Dermis microvascular lymphatic vessel endothelial cell (primary cell): ENCODE results near the gene ARHGAP18. TPM values are rescaled to one million over a fixed set of nuclear protein-coding genes. Genes with fewer than 3 reads are reported as not detected.

Source experiments
- DNase-seq, 2 donors: peaks; one replicate each; pipeline versions ENCODE4 v3.0.0 to v3.0.0-alpha.2; 2010; ENCODE audit warnings: low read depth in 2 of 2
- total RNA-seq: library from RNA; depleted of rRNA; stranded (reverse); fragments of >200 nt; gene quantifications from 2 replicates; pipeline ENCODE4 v1.2.1, GENCODE V29; 2014

The ARHGAP18 gene
- total RNA-seq, 1 donor from 2014 or later: 67.1 TPM

- DNase-seq: no peak
Measured at GRCh38 chr6:129615496-129615895, 94.5 kb downstream of the ARHGAP18 start.

GRCh38 chr6:129615020-129615419 is 95.0 kb downstream of the ARHGAP18 start:
- no peak for DNase-seq

GRCh38 chr6:129614464-129614863 is 95.5 kb downstream of the ARHGAP18 start:
- no peak for DNase-seq

- no peak for DNase-seq
Measured at GRCh38 chr6:129612440-129612839, 97.5 kb downstream of the ARHGAP18 start.

GRCh38 chr6:129609635-129610034 is 100.3 kb downstream of the ARHGAP18 start:
- no peak for DNase-seq

GRCh38 chr6:129608886-129609537 is 101.0 kb downstream of the ARHGAP18 start:
- no peak for DNase-seq

GRCh38 chr6:129607581-129608186 is 102.3 kb downstream of the ARHGAP18 start:
- no peak for DNase-seq

- no peak for DNase-seq
Measured at GRCh38 chr6:129606664-129607063, 103.3 kb downstream of the ARHGAP18 start.

GRCh38 chr6:129605967-129606366 is 104.0 kb downstream of the ARHGAP18 start:
- DNase-seq: no peak

GRCh38 chr6:129605095-129605494 is 104.9 kb downstream of the ARHGAP18 start:
- no peak for DNase-seq

- no peak for DNase-seq
Measured at GRCh38 chr6:129604321-129604720, 105.7 kb downstream of the ARHGAP18 start.

GRCh38 chr6:129603741-129604140 is 106.2 kb downstream of the ARHGAP18 start:
- DNase-seq: no peak

GRCh38 chr6:129601323-129601722 is 108.7 kb downstream of the ARHGAP18 start:
- no peak for DNase-seq

- no peak for DNase-seq
Measured at GRCh38 chr6:129599467-129599866, 110.5 kb downstream of the ARHGAP18 start.

GRCh38 chr6:129598244-129599187 is 111.5 kb downstream of the ARHGAP18 start:
- DNase-seq: peak; percentile 83 to 85

GRCh38 chr6:129597023-129597713 is 112.8 kb downstream of the ARHGAP18 start:
- no peak for DNase-seq

- DNase-seq: no peak
Measured at GRCh38 chr6:129596522-129596921, 113.5 kb downstream of the ARHGAP18 start.

- DNase-seq: no peak
Measured at GRCh38 chr6:129593233-129593564, 116.8 kb downstream of the ARHGAP18 start.

- no peak for DNase-seq
Measured at GRCh38 chr6:129592516-129593232, 117.3 kb downstream of the ARHGAP18 start.

- peak in 1 of 2 donors; percentile 45 for DNase-seq
Measured at GRCh38 chr6:129590408-129591022, 119.5 kb downstream of the ARHGAP18 start.

- no peak for DNase-seq
Measured at GRCh38 chr6:129586815-129587214, 123.2 kb downstream of the ARHGAP18 start.
